Head of caudate nucleus (tissue), 42 donors: ENCODE measurements around the gene PPP4R1.
"Not testable (repeated sequence)": the region's sequence is repeated elsewhere in the genome, so short reads cannot be mapped to it uniquely, and the experiment has no call there.

Experiments used
- DNase-seq, 42 donors: peaks; one replicate each; pipeline versions ENCODE4 v3.0.0 to v3.0.0-alpha.2; 2020 to 2021; ENCODE audit warnings: mixed read lengths in 7 of 42
- intact Hi-C: fragments of 100-400 bp; cut with DNase I; formaldehyde crosslinking; loops from one replicate; pipeline ENCODE4 v1.15.0; 2022

The PPP4R1 gene

GRCh38 chr18:9631814-9632496 lies 17.6 kb upstream of the PPP4R1 start:
- peak in 1 of 42 donors; percentile 21 for DNase-seq
- intact Hi-C loops, result no loop called here

DNA sequence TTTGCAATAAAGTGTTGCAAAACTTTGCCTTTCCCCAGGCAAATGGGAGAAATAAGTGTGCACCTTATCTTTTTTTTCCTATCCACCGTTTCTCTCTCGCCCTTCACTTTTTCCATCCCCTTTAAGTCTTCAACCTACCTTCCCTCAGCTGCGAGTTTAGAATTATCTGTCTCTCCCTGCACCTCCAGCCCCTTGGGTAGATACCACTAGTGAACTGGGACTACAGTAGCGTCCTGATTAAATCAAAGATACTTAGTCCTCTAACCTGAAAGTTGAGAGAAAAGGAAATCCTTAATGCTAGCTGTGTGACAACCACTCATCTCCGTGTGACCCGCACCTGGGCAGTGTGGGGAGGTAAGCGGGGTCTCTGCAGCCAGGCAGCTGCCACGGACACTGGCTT lies 16.1 kb upstream of the PPP4R1 start:
- intact Hi-C loops, result no loop called here
- no peak for DNase-seq

- DNase-seq, result no peak
- intact Hi-C loops, result no loop called here
Observed at GRCh38 chr18:9629709-9630108, 15.3 kb upstream of the PPP4R1 start.

DNA sequence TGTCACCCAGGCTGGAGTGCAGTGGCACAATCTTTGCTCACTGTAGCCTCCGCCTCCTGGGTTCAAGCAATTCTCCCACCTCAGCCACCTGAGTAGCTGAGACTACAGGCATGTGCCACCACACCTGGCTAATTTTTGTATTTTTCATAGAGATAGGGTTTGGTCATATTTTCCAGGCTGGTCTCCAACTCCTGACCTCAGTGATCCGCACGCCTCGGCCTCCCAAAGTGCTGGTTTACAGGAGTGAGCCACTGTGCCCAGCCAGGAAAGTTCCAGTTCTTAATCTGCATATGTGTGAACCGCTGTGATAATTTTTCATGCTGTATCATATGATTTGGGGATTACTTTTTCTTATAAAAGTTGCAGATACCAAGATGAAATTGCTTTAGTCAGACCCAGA lies 14.6 kb upstream of the PPP4R1 start:
- DNase-seq, result no peak
- intact Hi-C loops, result no loop called here

- DNase-seq, result no peak
- intact Hi-C loops, result no loop called here
Observed at GRCh38 chr18:9627642-9628041, 13.3 kb upstream of the PPP4R1 start.

- intact Hi-C loops, result loop anchor here (10.0 kb wide), 2 partner anchors 485 to 515 kb away; partner anchors contain the start of genes ANKRD12 and NDUFV2
- DNase-seq, result no peak
Observed at GRCh38 chr18:9619990-9620389, 5.6 kb upstream of the PPP4R1 start.

DNA sequence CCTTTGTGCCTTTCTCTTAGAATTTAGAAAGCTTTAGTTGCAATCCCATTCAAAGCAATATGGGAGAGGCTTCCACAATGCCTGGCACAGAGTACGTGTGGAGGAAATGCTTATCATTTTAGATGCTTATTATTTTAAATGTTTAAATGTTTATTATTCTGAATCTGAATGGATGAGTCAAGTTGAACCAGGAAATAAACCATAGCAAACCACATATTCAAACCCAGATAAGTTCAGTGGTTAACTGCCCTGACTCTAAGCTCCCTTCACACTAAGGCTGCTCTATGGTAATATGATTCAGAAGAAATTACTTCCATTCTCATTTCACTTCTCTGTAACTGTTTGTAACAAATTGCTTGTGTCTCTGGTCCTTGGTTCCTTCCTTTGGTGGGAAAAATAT lies 5.2 kb upstream of the PPP4R1 start:
- intact Hi-C loops, result loop anchor here (10.0 kb wide), 2 partner anchors 485 to 515 kb away; partner anchors contain the start of genes ANKRD12 and NDUFV2
- DNase-seq, result no peak

DNA sequence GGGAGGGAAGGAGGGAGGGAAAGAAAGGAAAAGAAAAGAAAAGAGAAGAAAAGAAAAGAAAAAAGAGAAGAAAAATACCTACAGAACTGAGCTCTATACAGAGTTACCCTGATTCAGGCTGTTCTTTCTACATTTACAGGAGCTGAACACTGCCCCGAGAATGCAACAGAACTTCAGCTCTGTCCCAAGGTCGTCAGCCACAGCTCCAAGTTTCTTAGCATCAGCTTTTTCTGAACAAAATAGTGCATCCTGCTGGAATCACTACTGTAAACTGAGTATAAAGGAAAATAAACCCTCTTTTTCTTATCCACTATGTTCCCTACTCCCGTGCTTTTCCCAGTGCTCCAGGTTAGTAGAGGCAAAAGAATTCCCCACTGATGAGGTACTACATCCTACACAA lies 4.7 kb upstream of the PPP4R1 start:
- no peak for DNase-seq
- intact Hi-C loops, result loop anchor here (10.0 kb wide), 2 partner anchors 484 to 514 kb away; partner anchors contain the start of genes ANKRD12 and NDUFV2

- intact Hi-C loops, result loop anchor here (10.0 kb wide), 2 partner anchors 482 to 512 kb away; partner anchors contain the start of genes ANKRD12 and NDUFV2
- no peak for DNase-seq
Observed at GRCh38 chr18:9617006-9617542, 2.7 kb upstream of the PPP4R1 start.

DNA sequence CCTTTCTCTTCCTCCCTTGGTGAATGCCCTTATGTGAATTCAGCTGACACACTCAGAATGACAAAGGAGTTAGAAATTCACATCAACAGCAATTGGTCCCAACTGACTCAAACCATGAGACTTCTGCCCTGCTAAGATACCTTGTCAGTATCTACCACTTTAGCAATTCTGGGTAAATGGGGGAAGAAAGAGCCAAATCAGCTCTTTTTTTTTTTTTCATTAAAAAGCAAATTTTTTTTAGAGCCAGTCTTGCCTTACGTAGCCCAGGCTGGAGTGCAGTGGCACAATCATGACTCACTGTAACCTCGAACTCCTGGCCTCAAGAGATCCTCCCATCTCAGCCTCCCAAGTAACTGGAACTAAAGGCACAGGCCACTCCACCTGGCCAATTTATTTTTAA lies 1.7 kb upstream of the PPP4R1 start:
- DNase-seq, result no peak
- intact Hi-C loops, result loop anchor here (10.0 kb wide), 2 partner anchors 481 to 511 kb away; partner anchors contain the start of genes ANKRD12 and NDUFV2

DNA sequence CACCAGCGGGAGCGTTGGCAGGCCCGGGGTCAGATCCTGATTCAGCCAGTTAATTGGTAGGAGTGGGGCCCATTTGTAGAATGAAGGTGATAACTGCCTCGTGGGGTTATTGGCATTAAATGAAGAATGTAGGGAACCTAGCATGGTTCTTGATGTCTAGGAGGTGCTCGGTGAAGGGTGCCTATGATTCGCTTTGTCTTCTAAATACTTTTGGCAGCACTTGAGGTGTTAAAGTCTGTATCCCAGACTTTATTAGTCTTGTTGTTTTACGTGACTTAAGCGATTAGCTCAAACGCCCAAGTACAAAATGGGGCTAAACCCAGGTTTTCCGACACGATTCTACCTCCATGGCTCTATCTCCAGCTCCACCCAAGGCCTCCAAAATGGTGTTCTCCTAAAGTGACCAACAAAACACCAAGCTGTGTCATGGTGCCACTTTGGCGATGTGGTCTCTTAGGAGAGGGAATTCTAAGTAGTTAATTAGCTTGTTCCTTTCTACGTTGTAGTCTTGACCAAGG lies 980 bp upstream of the PPP4R1 start:
- DNase-seq, result peak in 3 of 42 donors; percentile 6 to 18 (median 6)
- intact Hi-C loops, result loop anchor here (10.0 kb wide), 2 partner anchors 481 to 511 kb away; partner anchors contain the start of genes ANKRD12 and NDUFV2

- intact Hi-C loops, result loop anchor here (5.0 to 10.0 kb wide), 3 partner anchors 299 to 509 kb away; partner anchors contain the start of genes ANKRD12, NDUFV2 and VAPA
- peak in 41 of 42 donors; percentile 6 to 74 (median 48) for DNase-seq
Observed at GRCh38 chr18:9613550-9614400, 584 bp downstream of the PPP4R1 start.

DNA sequence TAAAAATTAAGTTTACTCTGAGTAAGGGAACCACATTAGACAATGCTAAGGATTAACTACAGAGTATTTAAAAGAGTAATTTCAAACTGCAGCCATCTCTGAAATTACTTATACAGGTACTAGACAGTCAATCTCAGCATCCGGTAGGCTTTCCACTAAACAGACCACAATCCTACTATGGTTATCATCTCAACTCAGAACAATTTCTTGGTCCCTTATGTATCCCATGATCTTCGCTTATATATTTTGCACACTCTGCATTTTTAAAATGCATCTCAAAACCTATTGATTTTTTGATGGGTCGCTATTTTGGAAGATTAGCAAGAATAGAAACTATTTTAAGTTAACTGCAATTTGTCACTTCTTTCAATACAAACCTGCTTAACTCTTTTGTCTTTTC lies 1.4 kb downstream of the PPP4R1 start:
- intact Hi-C loops, result loop anchor here (5.0 to 10.0 kb wide), 3 partner anchors 299 to 508 kb away; partner anchors contain the start of genes ANKRD12, NDUFV2 and VAPA
- no peak for DNase-seq

DNA sequence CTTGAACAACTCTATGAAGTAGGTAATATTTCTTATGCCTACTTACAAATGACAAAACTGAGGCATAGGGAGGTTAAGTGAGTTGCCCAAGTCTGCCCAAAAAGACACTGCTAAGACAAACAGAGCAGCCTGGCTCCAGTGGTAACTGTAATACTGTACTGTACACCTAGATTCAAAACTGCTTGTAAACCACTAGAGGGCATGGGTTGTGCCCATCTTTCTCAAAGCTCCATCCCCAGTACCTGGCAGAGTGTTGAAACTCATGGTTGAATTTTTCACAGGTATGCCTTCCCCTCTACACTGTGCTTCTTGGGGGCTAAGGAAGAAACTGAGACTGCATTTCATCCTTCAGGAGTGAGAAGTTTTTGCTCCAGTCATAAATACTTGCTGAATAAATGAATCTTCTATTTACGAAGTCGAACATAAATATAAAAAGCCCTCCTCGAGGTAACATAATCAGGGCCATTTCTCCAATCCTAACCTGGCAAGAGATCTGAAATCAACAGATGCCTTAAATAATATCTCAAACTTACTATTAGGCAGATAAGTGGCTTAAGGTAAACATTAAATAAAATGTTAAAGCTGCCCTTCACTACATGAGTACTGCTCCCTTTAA lies 2.0 kb downstream of the PPP4R1 start:
- DNase-seq, result peak in 29 of 42 donors; percentile 15 to 78 (median 42)
- intact Hi-C loops, result loop anchor here (5.0 to 10.0 kb wide), 3 partner anchors 300 to 508 kb away; partner anchors contain the start of genes ANKRD12, NDUFV2 and VAPA

GRCh38 chr18:9609190-9609589 lies 5.2 kb downstream of the PPP4R1 start:
- intact Hi-C loops, result no loop called here
- no peak for DNase-seq

DNA sequence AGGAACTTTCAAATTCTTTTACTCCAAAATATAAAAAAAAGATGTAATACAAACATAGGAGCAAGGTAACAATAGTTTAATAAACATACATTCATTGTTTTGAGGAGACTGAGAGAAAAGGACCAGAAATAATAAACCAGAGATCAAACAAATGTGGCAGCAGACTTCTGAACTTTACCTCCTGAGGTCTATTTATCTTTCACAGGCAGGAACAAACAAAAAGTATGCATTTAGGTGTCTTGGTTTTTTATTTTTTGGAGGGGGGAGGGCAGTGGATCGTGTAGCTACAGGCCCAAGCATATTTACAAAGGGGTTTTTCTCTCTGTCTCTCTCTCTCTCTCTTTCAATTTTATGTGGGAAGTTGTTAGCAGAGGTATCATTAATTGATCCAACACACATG lies 5.6 kb downstream of the PPP4R1 start:
- DNase-seq, result no peak
- intact Hi-C loops, result no loop called here

DNA sequence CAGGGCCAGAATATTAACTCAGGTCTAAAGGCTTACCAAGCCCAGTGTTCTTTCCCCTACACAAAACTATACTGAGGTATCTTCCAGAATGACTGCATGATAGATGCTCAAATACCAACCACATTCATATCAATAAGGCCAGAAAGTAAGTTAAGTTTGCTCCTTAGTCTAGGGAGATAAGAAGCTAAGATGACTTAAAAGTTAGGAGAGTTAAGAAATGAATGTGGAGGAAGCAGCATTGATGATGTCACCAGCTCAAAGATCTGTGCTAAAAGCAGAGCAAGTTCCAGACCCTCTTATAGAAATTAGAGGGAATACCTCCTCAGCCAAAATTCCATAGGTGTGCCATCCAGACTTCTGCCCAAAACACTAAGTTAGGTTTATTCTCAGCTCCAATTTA lies 6.1 kb downstream of the PPP4R1 start:
- intact Hi-C loops, result no loop called here
- no peak for DNase-seq

DNA sequence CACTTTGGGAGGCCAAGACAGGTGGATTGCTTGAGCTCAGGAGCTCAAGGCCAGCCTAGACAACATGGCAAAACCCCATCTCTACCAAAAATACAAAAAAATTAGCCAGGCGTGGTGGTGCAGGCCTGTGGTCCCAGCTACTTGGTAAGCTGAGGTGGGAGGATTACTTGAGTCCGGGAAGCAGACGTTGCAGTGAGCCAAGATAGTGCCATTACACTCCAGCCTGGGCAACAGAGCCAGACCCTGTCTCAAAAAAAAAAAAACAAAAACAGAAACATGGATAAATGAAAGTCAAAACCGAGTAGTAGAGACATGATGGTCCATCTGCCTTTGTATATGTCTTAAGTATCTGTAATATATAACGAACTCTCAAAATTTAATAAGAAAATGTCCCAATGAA lies 7.2 kb downstream of the PPP4R1 start:
- intact Hi-C loops, result not testable (repeated sequence)

DNA sequence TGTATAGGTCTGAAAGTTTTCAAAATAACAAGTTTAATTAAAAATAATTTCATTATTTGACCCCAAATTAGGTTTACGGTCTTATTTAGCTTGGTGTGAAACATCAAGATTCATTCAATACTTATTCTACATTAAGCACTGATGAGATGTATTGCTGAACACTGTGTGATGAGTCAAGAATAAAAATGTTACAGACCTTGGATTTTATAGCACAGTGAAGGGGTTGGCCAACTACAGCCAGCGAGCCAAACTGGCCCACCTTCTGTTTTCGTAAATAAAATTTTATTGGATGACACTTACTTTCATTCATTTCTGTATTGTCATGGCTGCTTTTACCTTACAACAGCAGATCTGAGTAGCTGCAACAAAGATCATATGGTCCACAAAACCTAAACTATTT lies 8.3 kb downstream of the PPP4R1 start:
- intact Hi-C loops, result no loop called here
- DNase-seq, result no peak

More for the DNA sequence above, 7.2 kb downstream of the PPP4R1 start:
- not testable (repeated sequence) for DNase-seq
